ENCODE data around the gene RAB33A.
"Not testable (repeated sequence)": the region's sequence is repeated elsewhere in the genome, so short reads cannot be mapped to it uniquely, and the experiment has no call there.

The RAB33A gene

DNA sequence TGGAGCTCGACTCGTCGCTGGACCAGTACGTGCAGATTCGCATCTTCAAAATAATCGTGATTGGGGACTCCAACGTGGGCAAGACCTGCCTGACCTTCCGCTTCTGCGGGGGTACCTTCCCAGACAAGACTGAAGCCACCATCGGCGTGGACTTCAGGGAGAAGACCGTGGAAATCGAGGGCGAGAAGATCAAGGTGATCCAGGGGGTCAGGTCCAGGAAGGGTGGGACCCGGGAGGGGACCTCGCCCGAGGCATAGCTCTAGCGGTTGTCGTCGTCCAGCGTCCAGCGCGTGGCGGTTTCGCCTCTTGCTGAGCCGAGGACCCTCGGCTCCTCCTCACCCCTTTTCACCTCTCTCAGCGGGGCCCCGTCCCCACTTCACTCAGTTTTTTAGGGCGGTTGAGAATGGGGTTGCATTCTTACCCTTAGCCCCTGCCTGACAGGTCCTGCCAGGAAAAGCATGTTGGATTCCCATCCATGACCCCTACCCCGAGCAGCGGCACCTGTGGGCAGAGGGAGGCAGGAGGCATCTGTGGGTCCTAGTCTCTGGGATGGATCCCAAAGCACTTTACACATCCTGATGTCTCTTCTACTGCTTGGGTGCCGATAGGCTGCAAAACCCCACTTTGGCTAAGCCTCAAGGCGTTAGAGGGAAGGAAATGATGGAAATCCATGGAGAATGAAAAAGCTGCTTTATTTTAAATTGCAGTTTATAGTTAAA is 524 bp downstream of the RAB33A start:
- no peak for DNase-seq (ENCODE audit: low read depth)

DNA sequence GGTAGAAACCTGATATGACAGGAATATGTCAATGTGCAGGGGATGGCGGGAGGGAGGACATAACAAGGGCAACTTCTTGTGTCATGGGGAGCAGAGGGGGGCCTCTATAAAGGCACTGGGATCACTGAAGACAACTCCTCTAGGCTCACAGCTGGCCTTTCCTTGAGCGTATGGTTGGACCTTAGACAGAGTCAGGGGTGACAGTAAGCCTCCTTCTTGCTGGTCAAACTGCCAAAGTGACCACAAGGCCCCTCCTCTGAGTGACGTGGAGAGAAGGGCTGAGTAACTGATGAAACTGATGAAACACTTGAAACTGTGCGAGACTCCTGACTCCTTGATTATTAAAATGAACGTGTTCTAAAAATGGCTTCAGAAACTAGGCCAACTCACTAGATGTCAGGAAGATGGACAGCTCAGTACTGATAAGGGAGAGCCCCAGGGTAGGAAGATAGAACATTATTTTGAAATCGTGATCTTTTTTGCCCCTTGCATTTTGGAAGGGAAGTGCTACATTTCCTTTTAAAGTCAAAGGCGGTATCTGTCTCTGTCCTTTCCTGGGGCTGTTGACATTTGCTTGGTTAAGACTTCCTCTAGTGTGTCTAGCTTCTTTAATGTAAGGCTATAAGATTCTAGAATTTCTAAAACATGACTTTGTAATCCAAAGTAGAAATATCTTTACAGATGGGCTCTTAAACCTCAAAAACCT is 1.6 kb downstream of the RAB33A start:
- peak; percentile 82 for DNase-seq (ENCODE audit: low read depth)

GRCh38 chrX:130174045-130174704 is 2.4 kb downstream of the RAB33A start:
- DNase-seq (ENCODE audit: low read depth) = peak; percentile 50

- DNase-seq (ENCODE audit: low read depth) = no peak
Measured at GRCh38 chrX:130174937-130175336, 3.2 kb downstream of the RAB33A start.

DNA sequence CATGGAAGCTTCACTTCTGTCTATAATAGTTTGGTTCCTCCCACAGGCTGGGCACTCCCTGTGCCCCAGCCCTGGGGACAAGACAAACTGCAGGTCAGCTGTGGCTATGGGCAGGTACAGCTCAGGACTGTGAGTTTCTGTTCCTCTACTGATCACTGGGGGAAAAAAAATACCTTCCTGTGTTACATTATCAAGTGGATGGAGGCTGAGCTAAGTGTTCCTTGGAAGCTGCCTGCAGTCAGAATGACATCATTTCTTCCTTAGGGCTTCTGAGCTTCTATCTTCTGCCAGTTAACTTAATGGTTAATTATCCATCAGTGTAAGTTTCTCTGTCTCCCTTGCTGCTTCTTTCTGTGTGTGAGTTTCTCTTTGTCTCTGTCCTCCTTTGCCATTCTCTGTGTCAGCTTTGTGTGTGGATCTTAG is 4.6 kb downstream of the RAB33A start:
- peak; percentile 14 for DNase-seq (ENCODE audit: low read depth)

GRCh38 chrX:130176942-130177341 is 5.2 kb downstream of the RAB33A start:
- DNase-seq (ENCODE audit: low read depth) = no peak

DNA sequence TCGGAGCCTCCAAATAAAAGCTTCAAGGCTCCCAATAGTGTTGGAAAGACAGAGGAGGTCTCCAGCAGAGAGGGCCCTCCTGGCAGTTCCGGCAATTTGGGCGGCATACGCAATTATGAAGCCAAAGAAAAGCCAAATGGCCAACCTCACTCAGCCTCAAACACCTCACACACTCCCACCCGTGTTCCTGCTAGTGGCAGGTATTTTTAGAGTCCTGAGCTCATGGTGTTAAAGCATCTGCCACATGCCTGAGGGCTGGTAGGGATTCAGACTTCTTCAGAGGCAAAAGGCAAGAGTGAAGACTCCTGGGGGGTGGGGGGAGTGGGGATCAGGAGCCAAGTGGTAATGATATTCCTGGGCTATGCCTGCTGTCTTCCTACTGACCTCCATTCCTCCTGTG is 7.4 kb downstream of the RAB33A start:
- DNase-seq (ENCODE audit: low read depth) = no peak

DNA sequence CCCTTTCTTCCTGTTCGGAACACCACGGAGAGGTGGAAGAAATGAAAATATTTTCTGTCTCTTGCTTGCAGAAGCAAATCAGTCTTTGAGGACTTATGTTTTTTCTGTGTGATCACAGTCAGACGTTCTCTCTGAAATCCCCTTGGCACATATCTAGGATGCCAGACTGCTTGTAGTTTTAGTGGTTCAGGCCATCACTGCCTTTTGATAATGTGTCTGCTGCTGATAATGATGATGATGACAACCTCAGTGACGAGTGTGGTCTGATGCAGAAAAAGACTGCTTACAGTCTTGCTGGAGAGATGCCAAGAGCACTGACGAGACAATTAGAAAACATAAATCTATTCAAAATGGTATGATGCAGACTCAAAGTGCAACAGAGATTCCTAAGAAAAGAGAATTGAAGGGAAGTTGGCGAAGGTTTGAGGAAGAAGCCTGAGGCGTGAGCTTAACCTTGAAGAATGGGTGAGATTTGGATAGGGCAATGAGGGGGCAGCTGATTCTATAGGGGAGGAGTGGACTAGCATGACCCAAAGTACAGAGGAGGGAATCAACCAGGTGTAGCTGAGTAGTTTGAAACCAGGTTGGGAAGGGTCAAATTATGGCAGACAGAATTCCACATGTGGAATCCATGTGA is 7.9 kb downstream of the RAB33A start:
- DNase-seq (ENCODE audit: low read depth) = peak; percentile 26

- no peak for DNase-seq (ENCODE audit: low read depth)
Measured at GRCh38 chrX:130184168-130184567, 12.4 kb downstream of the RAB33A start.

- no peak for DNase-seq (ENCODE audit: low read depth)
Measured at GRCh38 chrX:130184857-130185256, 13.1 kb downstream of the RAB33A start.

GRCh38 chrX:130186651-130187050 is 14.9 kb downstream of the RAB33A start:
- DNase-seq (ENCODE audit: low read depth) = no peak

GRCh38 chrX:130190801-130191200 is 19.0 kb downstream of the RAB33A start:
- DNase-seq (ENCODE audit: low read depth) = no peak

DNA sequence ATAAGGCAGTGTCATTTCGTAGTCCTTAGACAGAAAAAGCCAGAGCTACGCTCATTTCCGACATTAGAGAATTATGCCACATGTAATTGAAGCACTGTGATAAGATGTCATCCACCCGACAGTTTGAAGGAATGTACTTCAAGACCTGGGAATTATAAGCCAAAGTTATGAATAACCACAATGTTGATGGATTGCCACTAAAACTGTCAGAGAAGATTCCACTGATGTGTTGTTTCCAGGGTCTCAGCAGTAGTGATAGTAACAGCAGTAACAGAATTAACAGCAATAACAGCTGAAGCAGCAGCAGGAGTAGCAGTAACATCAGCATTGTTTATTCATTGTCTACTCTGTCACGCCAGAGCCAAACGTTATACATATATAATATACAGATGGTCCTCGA is 24.7 kb downstream of the RAB33A start:
- DNase-seq (ENCODE audit: low read depth) = peak; percentile 3

GRCh38 chrX:130197464-130197863 is 25.7 kb downstream of the RAB33A start:
- no peak for DNase-seq (ENCODE audit: low read depth)

- no peak for DNase-seq (ENCODE audit: low read depth)
Measured at GRCh38 chrX:130204647-130205046, 32.9 kb downstream of the RAB33A start.

- DNase-seq (ENCODE audit: low read depth) = no peak
Measured at GRCh38 chrX:130211415-130212186, 39.8 kb downstream of the RAB33A start.

GRCh38 chrX:130212371-130212770 is 40.6 kb downstream of the RAB33A start:
- no peak for DNase-seq (ENCODE audit: low read depth)

DNA sequence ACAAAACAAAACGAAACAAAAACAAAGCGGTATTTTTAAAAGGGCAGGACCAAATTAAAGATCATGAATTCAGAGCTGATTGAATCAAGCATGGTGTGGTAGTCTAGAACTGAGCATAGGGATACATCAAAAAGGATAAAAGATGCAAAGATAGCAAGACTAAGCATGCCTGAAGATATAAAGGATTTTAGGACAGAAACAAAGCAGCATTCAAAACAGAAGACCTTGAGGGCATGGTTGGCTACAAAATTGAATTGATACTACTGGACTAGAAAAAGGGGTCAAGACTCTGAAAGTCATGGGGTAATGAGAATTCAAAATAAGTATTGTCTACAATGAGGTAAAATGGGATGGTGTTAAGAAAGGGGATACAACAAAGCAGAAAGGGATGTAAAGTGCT is 41.6 kb downstream of the RAB33A start:
- no peak for DNase-seq (ENCODE audit: low read depth)

- DNase-seq (ENCODE audit: low read depth) = peak; percentile 10
Measured at GRCh38 chrX:130216320-130216719, 44.6 kb downstream of the RAB33A start.

GRCh38 chrX:130224810-130225209 is 53.0 kb downstream of the RAB33A start:
- DNase-seq (ENCODE audit: low read depth) = peak; percentile 71

GRCh38 chrX:130228871-130229270 is 57.1 kb downstream of the RAB33A start:
- DNase-seq (ENCODE audit: low read depth) = no peak

GRCh38 chrX:130231184-130231583 is 59.4 kb downstream of the RAB33A start:
- not testable (repeated sequence) for DNase-seq (ENCODE audit: low read depth)
